Ovary (tissue), 3 donors: Measurements from ENCODE around the gene KIF5A.

Experiments
- CTCF ChIP-seq, 3 donors: fragments of 450-650 bp in 2 of 3; fragments of 200-600 bp in 1 of 3; IDR thresholded peaks; one replicate each; pipeline versions ENCODE4 v1.5.1 to v1.8.0; 2016 to 2022; ENCODE audit warnings: antibody characterized with exemption in 3 of 3, mild to moderate bottlenecking in 1 of 3
- POLR2A ChIP-seq: fragments of 450-650 bp; IDR thresholded peaks from one replicate; pipeline ENCODE4 v1.6.1; 2017; ENCODE audit warnings: antibody characterized with exemption, mild to moderate bottlenecking, moderate library complexity
- donor health status: DM: no; HTN: no; CAD: no.

- TF ChIP-seq POLR2A, result no peak
- no peak for TF ChIP-seq CTCF (IDR thresholded peaks at IDR 0.05)
Measured at GRCh38 chr12:57541001-57541400, 8.8 kb upstream of the KIF5A start.
